Embryonic facial prominence (tissue), 1 donor: ENCODE data around the gene STOX2.
A peak's percentile ranks its signal among the peaks of the same experiment; 100 is the strongest.

Source experiments
- DNase-seq: peaks from one replicate; pipeline ENCODE4 v3.0.0-alpha.2; 2016; ENCODE audit errors: extremely low spot score

The STOX2 gene

DNA sequence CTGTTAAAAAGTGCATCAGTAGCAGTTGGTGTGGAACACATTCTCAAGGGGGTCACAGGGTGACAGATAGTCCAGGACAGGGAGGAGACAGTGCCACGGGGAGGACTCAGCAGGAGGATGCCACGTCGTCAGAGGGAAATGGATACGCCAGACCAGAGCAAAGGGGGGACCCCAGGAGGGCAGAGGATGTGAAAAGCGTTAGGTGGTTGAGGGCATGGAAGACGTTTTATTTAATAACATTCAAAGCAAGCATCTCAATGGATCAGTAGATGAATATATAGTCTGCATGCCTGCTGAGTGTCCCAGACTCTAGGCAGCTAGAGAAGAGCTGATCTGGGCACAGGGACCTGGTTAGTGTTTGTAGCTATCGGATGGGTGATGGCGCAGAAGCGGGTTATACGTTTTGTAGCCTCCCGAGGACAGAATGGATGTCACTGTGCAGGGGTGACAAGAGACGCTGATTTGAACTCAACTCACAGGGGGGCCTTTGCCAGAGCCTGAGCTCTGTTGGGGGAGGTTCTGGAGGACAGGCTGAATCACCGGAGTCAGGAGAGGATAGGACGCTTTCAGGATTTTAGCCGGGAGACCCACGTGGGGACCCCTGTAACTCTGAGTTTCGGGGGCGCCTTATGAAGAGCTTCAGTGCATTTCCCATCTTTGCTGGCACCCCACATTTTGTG, 81.3 kb downstream of the STOX2 start:
- no peak for DNase-seq

DNA sequence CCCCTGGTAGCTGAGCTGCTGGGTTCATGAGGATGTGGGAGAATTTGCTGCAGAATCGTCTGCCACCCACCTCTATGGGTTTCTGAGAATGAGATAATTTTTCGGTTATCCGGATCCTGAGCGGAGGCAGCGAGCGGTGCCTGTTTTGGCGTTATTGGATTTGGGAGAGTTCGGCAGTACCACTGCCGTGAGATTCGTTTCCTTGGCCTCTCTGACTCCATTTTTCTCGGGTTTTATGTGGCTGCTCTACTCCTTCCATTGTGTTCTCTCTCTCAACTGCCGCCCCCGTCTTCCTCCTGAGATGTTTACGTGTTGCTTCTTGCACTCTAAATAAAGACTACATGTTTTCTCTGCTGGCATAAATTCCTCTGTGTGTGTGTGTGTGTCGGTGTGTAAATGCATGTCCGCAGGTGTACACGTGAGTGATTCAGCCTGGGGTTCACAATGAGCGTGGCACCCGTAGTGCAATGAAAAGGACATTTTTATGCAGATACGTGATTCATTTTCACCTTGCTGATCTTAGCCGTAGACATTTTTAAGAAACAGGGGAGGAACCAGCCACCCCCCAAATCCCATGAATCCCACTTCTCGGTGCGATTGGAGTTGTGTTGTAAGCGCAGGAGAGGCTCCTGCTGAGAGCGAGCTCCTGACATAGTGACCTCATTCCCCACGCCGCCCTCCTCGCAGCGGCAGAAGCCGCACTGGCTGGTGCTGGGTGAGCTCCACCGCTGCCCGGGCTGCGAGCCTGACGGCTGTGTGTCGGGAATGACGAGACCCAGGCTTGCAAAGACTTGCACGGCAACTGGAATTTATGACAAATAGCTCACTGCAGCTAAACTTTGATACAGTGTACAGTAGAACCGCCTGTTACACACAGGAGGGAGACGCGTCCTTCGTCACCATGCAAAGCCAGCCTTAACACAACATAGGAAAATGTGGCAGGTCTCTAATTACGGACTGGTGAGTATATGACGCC, 82.2 kb downstream of the STOX2 start:
- peak; percentile 18 for DNase-seq

DNA sequence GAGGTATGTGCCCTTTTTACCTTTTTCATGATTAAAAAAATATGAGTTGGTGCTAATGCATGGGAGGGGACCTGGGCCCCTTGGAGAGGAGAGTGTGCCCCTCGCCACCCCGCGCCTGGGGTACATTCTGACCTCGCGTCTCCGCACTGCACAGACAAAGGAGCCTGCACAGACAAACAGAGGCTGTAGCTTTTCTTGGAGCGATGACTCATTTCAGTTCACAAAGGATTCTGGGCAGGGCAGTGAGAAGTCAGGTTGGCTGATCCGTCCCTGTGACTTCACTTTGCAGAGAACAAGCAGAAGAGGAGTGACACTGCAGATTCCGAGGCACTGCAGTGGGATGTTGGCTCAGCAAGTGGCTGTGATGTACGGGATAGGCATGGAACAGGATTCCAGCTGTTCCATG, 82.9 kb downstream of the STOX2 start:
- peak; percentile 32 for DNase-seq

DNA sequence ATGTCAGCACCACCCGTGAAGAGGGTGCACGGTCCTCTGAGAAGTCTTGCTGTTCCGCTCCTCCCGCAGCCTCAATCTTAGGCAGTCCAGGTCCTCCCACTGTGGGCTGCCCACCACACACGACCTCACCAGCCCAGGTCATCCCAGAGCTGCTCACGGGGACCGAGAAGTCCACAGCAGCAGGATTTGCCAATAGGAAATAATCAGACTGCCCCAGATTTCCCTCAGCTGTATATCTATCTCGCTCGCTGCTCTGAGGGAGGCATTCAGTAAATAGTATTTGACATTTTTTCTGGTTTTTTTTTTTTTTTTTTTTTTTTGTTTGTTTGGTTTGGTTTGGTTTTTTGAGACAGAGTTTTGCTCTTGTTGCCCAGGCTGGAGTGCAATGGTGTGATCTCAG, 83.8 kb downstream of the STOX2 start:
- DNase-seq: no peak

DNA sequence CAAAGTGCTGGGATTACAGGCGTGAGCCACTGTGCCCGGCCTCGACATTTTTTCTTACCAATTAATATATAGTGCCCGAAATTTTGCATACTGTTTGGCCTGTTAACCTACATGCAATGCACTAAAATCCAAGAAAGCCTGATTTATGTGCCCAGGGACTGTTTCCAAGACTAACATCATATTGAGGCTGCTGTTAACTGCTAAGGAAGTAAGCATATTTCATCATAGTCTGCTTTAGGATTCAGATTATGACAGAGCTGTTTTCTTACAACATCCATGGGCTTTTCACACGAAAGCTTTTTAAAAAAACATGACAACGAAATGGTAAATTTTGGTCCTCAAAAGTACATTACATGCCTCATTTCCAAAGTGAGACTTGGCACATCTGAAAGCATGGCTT, 84.4 kb downstream of the STOX2 start:
- DNase-seq: no peak

DNA sequence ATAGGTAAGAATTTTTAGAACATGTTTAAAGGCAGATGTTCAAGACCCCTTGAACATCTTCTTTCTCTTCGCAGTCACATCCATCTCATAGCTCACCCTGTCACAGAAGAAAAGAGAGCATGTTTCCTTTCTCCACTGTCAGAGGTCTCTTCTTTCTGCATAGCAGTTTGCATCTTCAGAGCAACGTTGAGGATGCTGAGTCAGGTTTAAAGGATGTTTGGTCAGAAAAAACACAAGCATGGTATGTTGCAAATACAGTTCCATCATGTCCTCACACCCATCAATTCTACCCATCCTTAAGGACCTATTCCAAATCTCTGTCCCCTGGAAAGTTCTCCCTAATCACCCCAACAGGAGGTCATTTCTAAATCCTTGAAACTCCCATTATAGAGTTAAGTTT, 84.8 kb downstream of the STOX2 start:
- DNase-seq: no peak

DNA sequence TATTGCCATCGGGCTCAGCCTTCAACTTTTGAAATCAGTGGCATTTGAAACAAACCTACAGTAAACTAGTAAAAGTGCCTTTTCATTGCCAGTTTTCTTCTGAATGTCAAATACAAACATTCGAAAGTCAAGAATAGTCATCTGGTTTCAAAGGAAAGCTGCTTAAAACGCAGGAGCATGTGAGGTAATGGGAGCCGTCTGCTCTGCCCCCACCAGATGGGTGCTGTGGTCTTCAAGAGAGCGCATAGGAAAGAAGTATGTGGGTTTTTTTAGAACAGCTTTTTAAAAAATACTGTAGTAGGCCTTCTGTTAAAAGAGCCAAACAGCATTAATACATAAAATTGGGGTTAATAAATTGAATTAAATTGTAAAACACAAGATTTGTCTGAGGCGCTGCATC, 88.6 kb downstream of the STOX2 start:
- no peak for DNase-seq

DNA sequence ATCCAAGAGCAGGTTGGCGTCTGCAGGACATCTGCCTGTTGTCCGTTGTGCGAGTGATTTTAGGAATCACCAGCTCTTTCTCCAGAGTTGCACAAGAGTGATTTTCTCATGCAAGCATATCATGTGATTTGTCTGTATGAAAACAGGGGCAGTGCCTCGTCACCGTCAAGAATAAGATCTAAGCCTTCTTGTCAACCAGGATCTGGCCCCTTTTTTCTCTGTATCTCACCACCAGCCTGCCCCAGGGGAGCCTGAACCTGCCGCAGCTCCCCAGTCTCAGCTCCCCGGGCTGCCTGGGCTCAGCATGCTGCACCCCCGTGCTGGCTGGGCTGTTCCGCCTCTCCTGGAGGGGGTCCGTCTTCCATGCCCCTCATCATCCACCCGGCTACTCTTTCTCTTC, 90.5 kb downstream of the STOX2 start:
- no peak for DNase-seq

DNA sequence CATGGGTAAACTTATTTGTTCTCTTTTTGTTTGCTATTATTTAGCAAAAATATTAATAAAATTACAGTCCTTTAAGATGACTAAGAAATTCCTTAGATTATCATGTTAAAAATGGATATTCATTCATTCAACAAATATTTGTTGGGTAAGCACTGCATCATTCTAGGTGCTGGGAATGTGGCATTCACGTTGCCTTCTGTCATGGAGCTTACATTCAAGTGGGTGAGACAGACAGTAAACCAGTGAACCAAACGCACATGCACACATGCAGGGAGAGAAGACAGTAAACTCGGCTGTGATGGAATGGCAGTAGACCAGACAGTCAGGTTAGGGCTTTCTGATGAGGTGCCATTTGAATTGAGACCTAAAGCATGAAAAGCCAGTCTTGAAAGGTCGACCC, 91.8 kb downstream of the STOX2 start:
- no peak for DNase-seq

DNA sequence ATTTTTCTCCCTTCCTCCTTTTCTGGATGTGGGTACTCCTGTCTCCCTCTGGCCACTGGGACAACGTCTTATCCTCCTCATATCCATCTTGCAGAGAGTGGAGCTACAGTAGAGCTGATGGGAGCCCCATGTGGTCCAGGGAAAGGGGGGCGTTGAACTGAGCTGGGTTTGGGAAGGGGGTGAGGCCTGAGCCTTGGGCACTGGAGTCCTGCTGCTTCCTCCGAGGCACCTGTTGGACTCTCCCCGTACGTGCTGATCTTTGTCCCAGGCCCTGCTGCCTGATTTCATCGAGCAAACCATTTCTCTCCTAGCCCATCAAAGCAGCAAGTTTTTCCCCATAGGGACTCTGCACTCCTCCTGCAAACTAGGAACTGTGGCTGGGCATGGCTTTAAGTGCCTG, 94.3 kb downstream of the STOX2 start:
- DNase-seq: no peak

DNA sequence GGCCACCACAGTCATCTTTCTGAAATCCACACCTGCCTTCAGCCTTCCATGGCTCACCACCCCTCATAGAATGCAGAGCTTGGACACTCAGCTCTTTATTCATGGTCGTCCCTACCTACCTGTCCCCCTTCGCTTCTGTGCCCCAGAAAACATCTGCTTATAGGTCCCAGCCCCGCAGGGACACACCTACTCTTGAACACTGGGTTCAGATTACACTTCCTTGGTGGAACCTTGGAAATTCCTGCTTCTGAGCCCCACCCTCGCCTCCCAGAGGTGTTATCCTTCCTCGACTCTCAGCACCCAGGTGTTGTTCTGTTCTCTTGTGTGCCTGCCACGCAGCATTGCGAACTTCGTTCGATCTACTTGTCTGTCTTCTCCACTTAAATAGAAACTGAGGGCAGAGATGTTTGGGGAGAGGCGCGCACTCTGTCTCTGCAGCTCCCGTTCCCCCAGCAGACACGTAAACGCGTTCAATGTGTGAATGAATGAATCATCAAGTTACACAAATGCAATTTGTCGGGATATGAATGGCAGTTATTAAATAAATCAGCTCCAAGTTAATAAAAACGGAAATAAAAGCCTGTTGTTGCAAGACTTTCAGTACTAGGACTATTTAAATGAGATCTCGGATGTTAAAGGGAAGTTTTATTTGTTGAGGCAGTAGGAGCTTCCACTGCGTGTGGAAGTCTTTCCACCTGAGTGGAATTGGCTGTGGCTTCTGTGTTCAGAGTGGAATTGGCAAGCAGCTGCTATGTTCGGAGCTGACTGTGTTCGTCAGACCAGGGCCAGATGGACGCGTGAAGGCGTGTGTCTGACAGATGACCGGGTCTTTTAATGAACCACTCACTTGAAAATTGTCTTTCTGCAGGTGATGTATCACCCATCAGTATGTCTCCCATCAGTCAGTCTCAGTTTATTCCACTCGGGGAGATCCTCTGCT, 95.6 kb downstream of the STOX2 start:
- DNase-seq: no peak

DNA sequence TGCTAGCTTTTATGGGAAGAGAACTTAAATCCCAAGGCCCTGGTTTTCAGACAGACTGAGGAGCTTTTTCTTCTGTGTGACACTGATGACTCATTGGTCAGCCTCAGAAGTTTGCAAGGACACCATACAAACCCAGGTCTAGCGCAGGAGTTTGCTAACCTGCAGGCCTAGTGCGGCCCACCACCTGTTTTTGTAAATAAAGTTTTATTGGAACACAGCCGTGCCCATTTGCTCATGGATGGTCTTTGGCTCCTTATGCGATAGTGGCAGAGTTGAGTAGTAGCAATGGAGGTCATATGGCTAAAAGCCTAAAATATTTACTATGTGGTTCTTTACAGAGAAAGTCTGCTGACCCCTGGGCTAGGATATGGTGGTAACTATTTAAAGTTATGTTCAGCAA, 98.3 kb downstream of the STOX2 start:
- no peak for DNase-seq

DNA sequence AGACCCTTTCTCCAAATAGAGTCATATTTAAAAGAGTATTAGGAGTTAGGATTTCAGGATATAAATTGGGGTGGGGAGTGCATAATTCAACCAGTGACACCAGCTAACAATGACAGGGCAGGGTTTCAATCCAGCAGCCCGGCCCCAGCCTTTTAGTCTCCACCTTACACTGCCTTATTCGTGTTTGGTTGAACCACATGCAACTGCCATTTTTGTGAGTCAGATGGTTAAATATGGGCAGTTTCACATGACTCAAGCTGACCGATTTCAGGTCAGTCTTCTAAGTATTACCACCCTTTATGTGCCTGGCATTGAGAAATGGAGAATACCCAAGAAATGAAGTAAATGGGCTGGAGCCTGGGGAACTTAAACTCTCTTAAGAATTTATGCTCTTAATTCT, 102.8 kb downstream of the STOX2 start:
- no peak for DNase-seq

DNA sequence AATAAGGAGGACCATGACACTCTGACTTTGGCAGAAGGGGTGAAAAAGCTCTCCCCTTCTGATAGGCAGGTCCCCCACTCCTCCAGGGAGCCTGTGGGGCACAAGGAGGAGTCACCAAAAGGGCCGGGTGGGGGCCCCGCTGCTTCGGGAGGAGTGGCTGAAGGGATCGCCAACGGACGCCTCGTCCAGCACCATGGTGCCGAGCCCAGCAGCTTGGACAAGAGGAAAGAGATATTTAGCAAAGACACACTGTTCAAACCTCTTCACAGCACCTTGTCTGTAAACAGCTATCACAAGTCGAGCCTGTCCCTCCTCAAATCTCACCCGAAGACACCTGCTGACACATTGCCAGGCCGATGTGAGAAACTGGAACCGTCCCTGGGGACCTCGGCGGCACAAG, 105.6 kb downstream of the STOX2 start:
- DNase-seq: no peak

DNA sequence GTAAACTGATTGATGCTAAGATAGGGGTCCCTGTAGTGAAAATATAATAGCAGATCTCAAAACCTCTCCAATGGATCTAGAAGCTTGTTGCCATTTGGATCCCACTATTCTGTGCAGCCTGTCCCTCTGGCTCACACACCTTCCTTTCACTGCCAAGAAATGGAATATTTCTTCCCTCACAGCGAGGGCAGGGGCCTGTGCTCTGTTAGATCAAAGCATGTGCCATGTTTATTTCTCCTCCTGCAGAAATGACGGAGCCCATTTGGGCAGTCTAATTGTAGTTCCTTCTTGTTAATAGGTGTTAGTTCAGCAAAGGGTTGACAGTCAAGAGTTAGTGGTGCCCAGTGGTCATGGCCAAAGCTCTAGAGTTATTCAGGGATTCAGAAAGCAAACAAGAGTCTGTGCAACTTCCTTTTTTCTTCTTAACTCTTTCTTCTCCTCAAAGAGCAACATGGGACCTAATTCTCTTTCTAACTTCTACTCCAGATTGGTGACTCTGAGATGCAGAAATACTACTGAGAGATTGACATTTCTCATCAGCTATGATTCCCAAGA, 106.8 kb downstream of the STOX2 start:
- no peak for DNase-seq

DNA sequence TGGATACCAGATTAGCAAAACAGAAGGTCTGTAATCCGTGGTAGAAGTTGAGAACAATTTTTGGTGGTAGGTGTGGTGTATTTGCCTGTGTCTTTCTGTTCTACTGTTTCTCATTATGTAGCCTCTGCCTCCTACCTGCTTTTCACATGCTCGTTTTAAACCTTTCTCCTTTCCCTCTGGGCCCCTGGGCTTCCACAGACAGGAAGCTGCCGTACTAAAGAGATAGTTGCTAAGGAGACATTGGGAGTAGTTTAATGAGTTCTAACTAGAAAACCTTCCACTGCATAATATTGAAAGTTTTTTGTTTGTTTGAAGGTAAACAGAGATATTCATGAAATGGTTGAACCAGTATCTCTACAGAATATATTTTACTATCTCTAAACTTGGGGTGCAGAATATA, 107.8 kb downstream of the STOX2 start:
- DNase-seq: no peak

DNA sequence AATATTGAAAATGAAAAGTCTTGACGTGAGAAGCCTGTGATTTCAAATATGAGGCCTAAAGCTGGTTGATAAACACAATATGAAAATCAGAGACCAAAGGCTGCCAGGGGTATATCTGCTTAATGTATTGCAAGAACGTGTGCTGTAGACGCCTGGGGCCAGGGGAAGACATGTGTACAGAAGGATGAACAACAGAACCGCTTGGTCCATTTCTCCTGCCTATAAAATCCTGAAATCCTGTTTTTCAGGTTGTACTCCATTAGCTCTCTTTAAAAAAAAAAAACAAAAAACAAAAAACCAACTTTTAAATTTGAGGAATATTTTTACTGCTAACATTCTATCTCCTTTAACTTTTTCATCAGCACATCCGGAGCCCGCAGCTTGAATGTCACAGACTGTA, 109.2 kb downstream of the STOX2 start:
- DNase-seq: no peak

DNA sequence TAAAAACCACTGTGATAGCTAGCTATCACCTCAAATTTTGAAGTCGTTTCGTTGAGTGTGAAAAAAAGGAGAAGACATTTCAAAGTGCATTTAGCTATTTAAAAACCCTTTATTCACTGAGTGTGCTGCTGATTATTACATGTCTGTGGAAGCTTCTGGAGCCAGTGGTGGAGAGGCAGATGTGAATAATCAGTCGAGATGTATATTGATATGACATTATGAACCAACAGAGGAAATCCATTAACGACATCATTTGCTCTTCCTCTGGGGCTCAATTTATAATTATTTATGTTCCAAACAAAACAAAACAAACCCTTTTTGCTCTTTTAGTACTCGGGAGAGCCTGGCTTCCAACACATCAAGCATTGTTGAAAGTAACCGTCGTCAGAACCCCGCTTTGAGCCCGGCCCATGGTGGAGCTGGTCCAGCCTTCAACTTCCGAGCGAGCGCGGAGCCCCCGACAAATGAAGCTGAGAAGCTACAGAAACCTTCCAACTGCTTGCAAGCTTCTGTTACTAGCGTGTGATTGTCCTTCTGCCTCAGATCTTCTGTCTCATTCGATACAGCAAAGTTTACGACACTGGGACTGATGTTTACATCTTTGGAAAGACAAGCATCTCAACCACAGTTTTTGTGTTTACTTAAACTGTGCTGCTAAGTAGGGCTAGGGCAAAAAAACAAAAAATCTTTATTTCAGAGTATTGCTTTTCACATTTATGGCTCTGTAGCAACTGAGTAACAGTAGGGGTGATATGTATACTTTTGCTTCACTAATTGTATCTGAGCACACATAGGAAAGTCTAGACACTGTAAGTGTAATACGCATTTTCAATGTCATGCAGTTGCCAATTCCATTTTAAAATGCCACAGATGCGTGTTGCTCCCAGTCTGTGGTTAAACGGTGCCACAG, 111.9 kb downstream of the STOX2 start:
- no peak for DNase-seq

DNA sequence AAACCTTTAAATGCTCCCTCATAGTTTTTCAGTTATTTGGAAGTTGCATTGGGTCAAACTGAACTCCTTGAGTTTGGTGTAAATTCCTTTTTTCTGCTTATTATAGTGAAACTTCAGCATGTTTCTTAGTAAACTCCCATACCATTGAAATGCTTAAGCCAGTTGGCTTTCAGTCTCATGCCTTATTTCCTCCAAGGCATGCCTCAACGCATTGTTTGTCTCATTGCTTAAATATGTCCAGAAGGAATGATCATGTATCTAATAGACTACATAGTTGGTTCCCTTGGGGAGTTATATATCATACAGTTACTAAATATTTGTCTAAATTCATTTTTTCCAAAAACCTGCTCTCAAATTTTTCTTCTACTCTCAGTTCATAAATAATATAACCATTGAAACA, 114.0 kb downstream of the STOX2 start:
- DNase-seq: no peak
